Stimulated activated CD4-positive, alpha-beta T cell treated with anti-CD3 and anti-CD28 coated beads, Interleukin-4, amount 100 ng/mL, for 48 hours (primary cell): ENCODE measurements around the gene NPIPA1.
A peak's percentile ranks its signal among the peaks of the same experiment; 100 is the strongest.
"Not testable (repeated sequence)": the region's sequence is repeated elsewhere in the genome, so short reads cannot be mapped to it uniquely, and the experiment has no call there.

Experiments
- DNase-seq, 2 donors: peaks; one replicate each; pipeline ENCODE4 v3.0.0-alpha.2; 2020; ENCODE audit warnings: low read depth in 2 of 2

Gene NPIPA1

GRCh38 chr16:14937143-14937542 is at the start of gene NPIPA1:
TSS of gene NPIPA1 (plus strand) at chr16:14937443. CDS start at chr16:14937443, 0 bp downstream.
- DNase-seq: not testable (repeated sequence)

DNA sequence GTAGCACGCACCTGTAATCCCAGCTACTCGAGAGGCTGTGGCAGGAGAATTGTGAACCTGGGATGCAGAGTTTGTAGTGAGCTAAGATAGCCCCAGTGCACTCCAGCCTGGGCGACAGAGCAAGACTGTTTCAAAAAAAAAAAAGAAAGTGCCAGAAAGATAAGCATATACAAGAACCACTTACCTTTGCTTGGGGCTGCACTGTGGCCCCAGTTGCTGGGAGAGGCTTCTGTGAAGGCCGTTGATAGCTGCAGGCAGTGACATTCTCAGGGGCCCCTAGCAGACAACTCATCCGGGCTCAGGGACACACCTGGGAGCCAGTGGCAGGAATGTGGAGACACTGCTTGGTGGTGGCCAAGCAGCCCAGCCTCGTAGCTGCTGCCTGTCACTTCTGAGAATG is 45.1 kb upstream of the NPIPA1 start:
- not testable (repeated sequence) for DNase-seq

- DNase-seq: not testable (repeated sequence)
These were observed 41.9 kb upstream of the NPIPA1 start for GRCh38 chr16:14895382-14895781.

DNA sequence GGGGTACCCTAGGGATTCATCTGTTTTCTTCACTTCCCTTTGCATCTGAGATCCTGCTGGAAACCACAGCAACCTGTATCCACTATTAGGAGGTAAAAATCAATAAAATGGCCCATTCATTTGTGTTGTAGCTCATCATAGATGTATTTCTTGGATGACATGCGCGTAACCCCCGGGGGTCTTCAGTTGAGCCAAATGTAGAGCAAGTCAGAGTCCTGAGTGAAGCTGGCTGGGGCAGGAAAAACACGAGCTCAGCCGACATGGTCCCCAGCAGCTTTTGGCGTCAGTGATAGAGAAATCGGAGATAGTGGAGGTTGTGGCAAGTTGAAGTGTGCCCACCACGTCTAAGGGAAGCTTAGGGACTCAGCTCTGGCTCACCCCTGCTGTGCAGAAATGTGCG is 41.2 kb upstream of the NPIPA1 start:
- not testable (repeated sequence) for DNase-seq

DNA sequence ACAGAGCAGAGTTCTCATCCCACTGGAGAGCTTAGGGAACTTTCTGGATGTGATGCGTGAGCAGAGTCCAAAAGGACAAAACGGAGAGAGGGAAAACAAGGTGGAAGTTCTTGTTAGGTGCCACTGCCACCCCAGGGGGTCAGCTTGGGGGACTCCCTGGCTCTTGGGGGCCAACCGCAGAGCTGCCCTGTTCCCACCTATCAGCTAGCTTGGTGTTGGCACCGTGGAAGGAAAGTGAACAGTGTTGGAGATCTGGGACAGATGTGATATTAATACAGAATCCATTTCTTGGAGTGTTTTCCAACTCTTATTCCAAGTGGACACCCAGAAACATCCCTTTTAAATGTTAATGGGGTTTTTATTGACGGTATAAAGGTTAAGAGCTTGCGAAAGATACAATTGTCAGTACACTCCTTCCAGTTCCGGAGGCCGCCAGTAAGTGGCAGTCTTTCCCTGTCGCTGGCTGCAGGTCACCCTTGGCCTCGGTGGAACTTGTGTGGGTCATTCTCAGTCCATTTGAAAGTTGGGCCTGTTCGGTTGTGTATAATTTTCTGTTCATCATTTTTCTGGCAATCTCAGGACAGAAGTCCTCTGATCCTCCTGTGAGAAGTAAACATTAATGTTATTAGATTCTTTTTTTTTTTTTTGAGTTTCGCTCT is 40.1 kb upstream of the NPIPA1 start:
- not testable (repeated sequence) for DNase-seq

DNA sequence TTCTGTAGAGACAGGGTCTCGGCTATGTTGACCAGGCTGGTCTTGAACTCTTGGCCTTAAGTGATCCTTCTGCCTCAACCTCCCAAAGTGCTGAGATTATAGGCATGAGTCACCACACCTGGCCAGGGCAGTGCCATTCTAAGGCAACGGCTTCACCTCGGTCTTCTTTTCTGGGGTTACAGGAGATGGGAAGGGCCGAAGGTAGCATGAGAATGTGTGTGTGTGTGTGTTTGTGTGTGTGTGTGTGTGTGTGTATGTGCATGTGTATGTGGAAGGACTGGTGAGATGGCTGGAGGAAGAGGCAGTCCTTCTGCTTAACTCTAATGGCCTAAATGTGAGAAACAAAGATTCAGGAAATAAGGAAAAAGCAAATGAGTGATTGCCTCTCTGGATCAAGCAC is 39.1 kb upstream of the NPIPA1 start:
- not testable (repeated sequence) for DNase-seq

- DNase-seq: peak in 1 of 2 donors; percentile 6
These were observed 33.9 kb upstream of the NPIPA1 start for GRCh38 chr16:14903191-14903957.

- DNase-seq: not testable (repeated sequence)
These were observed 27.5 kb upstream of the NPIPA1 start for GRCh38 chr16:14909744-14910143.

DNA sequence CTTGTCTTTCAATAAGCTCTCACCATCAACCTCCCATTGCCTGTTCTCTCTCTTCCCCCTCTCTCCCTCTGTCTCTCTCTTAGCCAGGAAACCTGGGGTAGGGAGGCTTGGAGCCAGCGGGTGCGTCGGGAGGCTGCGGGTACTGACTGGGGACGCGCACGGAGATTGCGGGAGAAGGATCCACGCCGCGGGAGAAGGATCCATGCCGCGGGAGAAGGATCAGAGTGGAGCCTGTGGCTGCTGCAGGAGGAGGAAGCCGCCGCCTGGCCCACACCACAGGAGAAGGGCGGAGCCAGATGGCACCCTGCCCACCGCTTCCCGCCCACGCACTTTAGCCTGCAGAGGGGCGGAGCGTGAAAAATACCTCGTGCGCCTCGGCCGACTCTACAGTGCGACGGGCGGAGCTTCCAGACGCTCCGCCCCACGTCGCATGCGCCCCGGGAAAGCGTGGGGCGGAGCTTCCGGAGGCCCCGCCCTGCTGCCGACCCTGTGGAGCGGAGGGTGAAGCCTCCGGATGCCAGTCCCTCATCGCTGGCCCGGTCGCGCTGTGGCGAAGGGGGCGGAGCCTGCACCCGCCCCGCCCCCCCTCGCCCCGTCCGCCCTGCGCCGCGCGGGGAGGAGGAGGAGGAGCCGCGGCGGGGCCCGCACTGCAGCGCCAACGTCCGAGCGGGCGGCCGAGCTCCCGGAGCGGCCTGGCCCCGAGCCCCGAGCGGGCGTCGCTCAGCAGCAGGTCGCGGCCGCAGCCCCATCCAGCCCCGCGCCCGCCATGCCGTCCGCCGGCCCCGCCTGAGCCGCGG is 26.2 kb upstream of the NPIPA1 start:
- not testable (repeated sequence) for DNase-seq

DNA sequence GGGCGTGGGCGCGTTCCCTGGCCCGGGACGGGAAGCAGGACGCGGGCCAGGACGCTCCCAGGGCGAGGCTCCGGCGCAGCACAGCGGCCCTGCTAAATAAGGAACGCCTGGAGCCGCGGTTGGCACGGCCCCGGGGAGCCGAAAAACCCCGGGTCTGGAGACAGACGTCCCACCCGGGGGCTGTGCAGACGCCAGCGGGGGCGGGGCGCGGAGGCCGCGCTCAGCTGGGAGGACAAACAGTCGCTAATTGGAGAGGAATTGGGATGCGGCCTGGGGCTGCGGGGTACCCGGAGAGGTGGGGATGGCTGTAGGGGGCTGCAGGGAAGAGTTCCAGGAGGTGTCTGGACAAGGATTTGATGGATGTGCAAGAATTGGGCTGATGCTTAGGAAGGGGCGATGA is 25.3 kb upstream of the NPIPA1 start:
- DNase-seq: peak; percentile 41 to 46

DNA sequence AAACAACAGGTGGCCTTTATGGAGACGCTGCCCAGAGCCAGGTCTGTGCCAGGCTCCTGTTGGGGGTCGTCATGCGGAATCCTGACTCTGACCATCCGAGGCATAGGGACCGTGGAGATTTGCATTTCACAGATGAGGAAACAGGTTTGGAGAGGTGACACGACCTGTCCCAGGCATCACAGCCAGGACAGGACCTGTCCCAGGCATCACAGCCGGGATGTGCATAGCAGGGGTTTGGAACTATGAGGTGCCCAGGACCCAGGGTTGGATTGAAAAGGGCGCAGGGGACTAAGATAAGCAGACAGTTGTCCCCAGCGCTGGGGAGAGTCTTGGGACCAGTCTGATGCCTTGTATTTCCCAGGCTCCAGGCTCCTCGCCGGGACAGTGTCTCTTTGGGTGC is 24.7 kb upstream of the NPIPA1 start:
- DNase-seq: not testable (repeated sequence)

DNA sequence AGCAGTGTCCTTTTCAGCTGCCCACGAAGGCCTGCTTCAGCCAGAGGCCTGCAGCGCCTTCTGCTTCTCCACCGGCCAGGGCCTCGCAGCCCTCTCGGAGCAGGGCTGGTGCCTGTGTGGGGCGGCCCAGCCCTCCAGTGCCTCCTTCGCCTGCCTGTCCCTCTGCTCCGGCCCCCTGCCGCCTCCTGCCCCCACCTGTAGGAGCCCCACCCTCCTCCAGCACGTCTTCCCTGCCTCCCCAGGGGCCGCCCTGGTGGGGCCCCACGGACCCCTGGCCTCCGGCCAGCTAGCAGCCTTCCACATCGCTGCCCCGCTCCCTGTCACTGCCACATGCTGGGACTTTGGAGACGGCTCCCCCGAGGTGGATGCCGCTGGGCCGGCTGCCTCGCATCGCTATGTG is 18.7 kb upstream of the NPIPA1 start:
- not testable (repeated sequence) for DNase-seq

DNA sequence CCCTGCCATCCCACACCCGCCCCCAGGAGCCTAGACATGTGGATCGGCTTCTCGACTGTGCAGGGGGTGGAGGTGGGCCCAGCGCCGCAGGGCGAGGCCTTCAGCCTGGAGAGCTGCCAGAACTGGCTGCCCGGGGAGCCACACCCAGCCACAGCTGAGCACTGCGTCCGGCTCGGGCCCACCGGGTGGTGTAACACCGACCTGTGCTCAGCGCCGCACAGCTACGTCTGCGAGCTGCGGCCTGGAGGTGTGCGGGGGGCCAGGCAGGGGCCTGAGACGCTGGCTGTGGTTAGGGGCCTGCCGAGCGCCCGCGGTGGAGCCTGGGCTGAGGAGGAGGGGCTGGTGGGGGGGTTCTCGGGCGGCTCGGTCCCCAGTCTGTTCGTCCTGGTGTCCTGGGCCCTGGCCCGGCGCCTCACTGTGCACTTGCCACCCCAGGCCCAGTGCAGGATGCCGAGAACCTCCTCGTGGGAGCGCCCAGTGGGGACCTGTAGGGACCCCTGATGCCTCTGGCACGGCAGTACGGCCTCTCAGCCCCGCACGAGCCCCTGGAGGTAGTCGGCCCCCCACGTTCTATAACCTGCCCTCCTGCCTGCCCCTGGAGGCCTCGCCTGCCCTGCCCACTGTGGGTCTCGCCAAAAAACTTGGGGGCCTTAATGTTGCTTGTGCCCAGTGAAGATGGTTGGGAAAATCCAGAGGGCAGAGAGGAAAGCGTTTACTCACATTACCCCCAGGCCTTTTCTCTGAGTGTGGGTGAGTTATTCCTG is 17.2 kb upstream of the NPIPA1 start:
- DNase-seq: not testable (repeated sequence)

DNA sequence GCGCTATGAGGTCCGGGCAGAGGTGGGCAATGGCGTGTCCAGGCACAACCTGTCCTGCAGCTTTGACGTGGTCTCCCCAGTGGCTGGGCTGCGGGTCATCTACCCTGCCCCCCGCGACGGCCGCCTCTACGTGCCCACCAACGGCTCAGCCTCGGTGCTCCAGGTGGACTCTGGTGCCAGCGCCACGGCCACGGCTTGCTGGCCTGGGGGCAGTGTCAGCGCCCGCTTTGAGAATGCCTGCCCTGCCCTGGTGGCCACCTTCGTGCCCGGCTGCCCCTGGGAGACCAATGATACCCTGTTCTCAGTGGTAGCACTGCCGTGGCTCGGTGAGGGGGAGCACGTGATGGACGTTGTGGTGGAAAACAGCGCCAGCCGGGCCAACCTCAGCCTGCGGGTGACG is 15.0 kb upstream of the NPIPA1 start:
- not testable (repeated sequence) for DNase-seq

- DNase-seq: not testable (repeated sequence)
These were observed 14.3 kb upstream of the NPIPA1 start for GRCh38 chr16:14922968-14923367.

- not testable (repeated sequence) for DNase-seq
These were observed 13.7 kb upstream of the NPIPA1 start for GRCh38 chr16:14923394-14924088.

DNA sequence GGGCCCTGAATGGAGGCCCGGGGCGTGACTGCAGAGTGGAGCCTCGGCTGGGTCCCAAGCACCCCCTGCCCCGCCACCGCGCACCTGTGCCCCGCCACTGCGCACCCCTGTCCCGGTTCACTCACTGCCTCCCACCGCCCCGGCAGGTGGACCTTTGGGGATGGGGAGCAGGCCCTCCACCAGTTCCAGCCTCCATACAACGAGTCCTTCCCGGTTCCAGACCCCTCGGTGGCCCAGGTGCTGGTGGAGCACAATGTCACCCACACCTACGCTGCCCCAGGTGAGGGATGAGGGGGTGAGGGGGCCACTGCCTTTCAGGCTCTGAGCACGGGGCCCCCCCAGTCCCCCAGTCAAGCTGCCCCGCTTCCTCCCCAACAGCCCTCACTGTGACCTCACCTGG is 12.9 kb upstream of the NPIPA1 start:
- not testable (repeated sequence) for DNase-seq

DNA sequence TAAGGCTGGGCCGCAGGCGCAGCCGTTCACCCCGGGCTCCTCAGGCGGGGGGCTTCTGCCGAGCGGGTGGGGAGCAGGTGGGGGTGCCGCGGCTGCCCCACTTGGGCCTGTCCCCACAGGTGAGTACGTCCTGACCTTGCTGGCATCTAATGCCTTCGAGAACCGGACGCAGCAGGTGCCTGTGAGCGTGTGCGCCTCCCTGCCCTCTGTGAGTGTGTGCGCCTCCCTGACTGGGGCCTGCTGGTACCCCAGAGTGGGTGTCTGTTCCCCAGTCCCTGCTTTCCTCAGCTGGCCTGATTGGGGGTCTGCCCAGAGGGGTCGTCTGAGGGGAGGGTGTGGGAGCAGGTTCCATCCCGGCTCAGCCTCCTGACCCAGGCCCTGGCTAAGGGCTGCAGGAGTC is 12.3 kb upstream of the NPIPA1 start:
- DNase-seq: not testable (repeated sequence)

DNA sequence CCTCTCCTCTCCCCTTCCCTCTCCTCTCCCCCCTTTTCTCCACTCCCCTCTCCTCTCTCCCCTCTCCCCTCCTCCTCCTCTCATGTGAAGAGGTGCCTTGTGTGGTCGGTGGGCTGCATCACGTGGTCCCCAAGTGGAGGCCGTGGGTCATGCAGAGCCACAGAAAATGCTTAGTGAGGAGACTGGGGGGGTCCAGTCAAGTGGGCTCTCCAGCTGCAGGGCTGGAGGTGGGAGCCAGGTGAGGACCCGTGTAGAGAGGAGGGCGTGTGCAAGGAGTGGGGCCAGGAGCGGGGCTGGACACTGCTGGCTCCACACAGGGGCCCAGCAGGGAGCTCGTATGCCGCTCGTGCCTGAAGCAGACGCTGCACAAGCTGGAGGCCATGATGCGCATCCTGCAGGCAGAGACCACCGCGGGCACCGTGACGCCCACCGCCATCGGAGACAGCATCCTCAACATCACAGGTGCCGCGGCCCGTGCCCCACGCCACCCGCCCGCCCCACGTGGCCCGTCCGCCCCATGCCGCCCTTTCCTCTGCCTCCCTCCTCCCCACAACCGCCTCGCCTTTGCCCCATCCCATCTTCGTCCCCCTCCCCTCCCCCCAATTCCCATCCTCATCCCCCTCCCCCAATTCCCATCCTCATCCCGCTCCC is 9.1 kb upstream of the NPIPA1 start:
- DNase-seq: not testable (repeated sequence)

GRCh38 chr16:14929176-14929575 is 8.1 kb upstream of the NPIPA1 start:
- DNase-seq: not testable (repeated sequence)
